GM12878 (cell line): ENCODE data around the gene TNFRSF1B. TPM values are rescaled to one million over a fixed set of nuclear protein-coding genes. Genes with fewer than 3 reads are reported as not detected.

ENCODE experiments used
- ATAC-seq: fragments of 200-7000 bp; cut with Tn5 transposase; 3 replicates; pipeline ENCODE4 v1.9.1; 2020; ENCODE audit warnings: mild to moderate bottlenecking, moderate library complexity
- BruUV-seq: library from RNA; stranded (reverse); fragments of 400-500 nt; replicated peaks from 2 replicates; lab custom pipeline; 2021; lab: Mats Ljungman, UMichigan
- CTCF ChIA-PET: fragments of 300-600 bp; sonication (Branson Sonifier 250); formaldehyde crosslinking; extraction: SDS; loops from one replicate; lab custom pipeline; 2021; ENCODE audit warnings: inconsistent platforms; lab: Yijun Ruan, JAX
- POLR2A ChIA-PET: fragments of 350-600 bp; formaldehyde crosslinking; extraction: SDS; loops from one replicate; lab custom pipeline; 2021; ENCODE audit warnings: inconsistent platforms; lab: Charles Lee
- RAD21 ChIA-PET: fragments of 300-600 bp; sonication (Branson Sonifier 250); formaldehyde crosslinking; loops from one replicate; lab custom pipeline; 2023; ENCODE audit warnings: antibody characterized with exemption; ENCODE audit not compliant: unreplicated experiment; lab: Charles Lee
- SMC1A ChIA-PET: fragments of 300-600 bp; sonication (Branson Sonifier 250); formaldehyde crosslinking; loops from one replicate; lab custom pipeline; 2023; ENCODE audit not compliant: unreplicated experiment, uncharacterized antibody; lab: Charles Lee
- DNase-seq: peaks from one replicate; pipeline ENCODE4 v3.0.0-alpha.2; 2011; ENCODE audit warnings: low read depth, low spot score
- FAIRE-seq: peaks from 3 replicates; lab custom pipeline; 2011; peaks lifted over from hg19 to GRCh38; lab: Jason Lieb, UNC
- H2AFZ ChIP-seq: 2 replicates; pipeline ENCODE4 v1.6.0; 2011; ENCODE audit warnings: low read depth, low read length, control low read depth; ENCODE audit not compliant: control insufficient read depth
- H3K27ac ChIP-seq: 2 replicates; pipeline ENCODE4 v1.5.1; 2011; ENCODE audit warnings: control low read depth; ENCODE audit not compliant: control insufficient read depth, insufficient read depth
- H3K27me3 ChIP-seq, 2 experiments: replicated peaks in 1 of 2; 2 replicates each; pipeline versions ENCODE4 v1.6.0 to v1.6.1; 2011; ENCODE audit warnings: low read length in 1 of 2; ENCODE audit not compliant: control insufficient read depth in 2 of 2, insufficient read depth in 2 of 2
- H3K36me3 ChIP-seq, 2 experiments: 2 replicates each; pipeline ENCODE4 v1.5.1; 2011; ENCODE audit warnings: low read length in 1 of 2; ENCODE audit not compliant: control insufficient read depth in 2 of 2, insufficient read depth in 2 of 2
- H3K4me1 ChIP-seq: 2 replicates; pipeline ENCODE4 v1.6.1; 2011; ENCODE audit warnings: mild to moderate bottlenecking, low read length, moderate library complexity, mixed read lengths; ENCODE audit not compliant: control insufficient read depth, insufficient read depth
- H3K4me2 ChIP-seq: 2 replicates; pipeline ENCODE4 v1.6.0; 2011; ENCODE audit warnings: control low read depth; ENCODE audit not compliant: control insufficient read depth, insufficient read depth
- H3K4me3 ChIP-seq: fragments of 200-600 bp; sonication (generic); 2 replicates; pipeline ENCODE4 v1.5.1; 2016
- H3K79me2 ChIP-seq: 2 replicates; pipeline ENCODE4 v1.6.0; 2011; ENCODE audit warnings: low read length; ENCODE audit not compliant: control insufficient read depth, insufficient read depth
- H3K9ac ChIP-seq: 2 replicates; pipeline ENCODE4 v1.8.0; 2011; ENCODE audit warnings: low read length, control low read depth, mixed read lengths; ENCODE audit not compliant: control insufficient read depth, insufficient read depth
- H3K9me3 ChIP-seq: replicated peaks from 3 replicates; pipeline ENCODE4 v1.5.1; 2011; ENCODE audit warnings: mild to moderate bottlenecking, low read length; ENCODE audit not compliant: control insufficient read depth, insufficient read depth
- H4K20me1 ChIP-seq: 2 replicates; pipeline ENCODE4 v1.6.0; 2011; ENCODE audit not compliant: control insufficient read depth, insufficient read depth
- ATF2 ChIP-seq: IDR thresholded peaks from 2 replicates; pipeline ENCODE4 v1.6.1; 2012; ENCODE audit warnings: low read length, inconsistent platforms
- CBX3 ChIP-seq: fragments of 200-600 bp; sonication (generic); IDR thresholded peaks from 2 replicates; pipeline ENCODE4 v1.6.1; 2016; ENCODE audit warnings: low read depth, borderline replicate concordance
- ELK1 ChIP-seq: IDR thresholded peaks from 2 replicates; pipeline ENCODE4 v1.6.1; 2012; ENCODE audit warnings: low read depth, low read length, improper control_type of control experiment
- FOS ChIP-seq: IDR thresholded peaks from 3 replicates; pipeline ENCODE4 v1.6.1; 2011; ENCODE audit warnings: borderline replicate concordance; ENCODE audit not compliant: insufficient read length; ENCODE audit errors: extremely low read depth
- HDGF ChIP-seq: fragments of 450-650 bp; IDR thresholded peaks from 2 replicates; pipeline ENCODE4 v1.6.1; 2016; ENCODE audit warnings: antibody characterized with exemption
- IRF5 ChIP-seq: fragments of 450-650 bp; IDR thresholded peaks from 2 replicates; pipeline ENCODE4 v1.6.1; 2017; ENCODE audit warnings: borderline replicate concordance
- MEF2B ChIP-seq: fragments of 450-650 bp; IDR thresholded peaks from 2 replicates; pipeline ENCODE4 v1.6.1; 2018; ENCODE audit warnings: mild to moderate bottlenecking, moderate library complexity; ENCODE audit not compliant: partially characterized antibody, poor library complexity, severe bottlenecking
- MYC ChIP-seq: IDR thresholded peaks from 2 replicates; pipeline ENCODE4 v1.6.1; 2011; ENCODE audit warnings: mild to moderate bottlenecking, low read length, moderate library complexity, inconsistent platforms; ENCODE audit not compliant: insufficient read depth, insufficient replicate concordance, insufficient read length, severe bottlenecking
- NFYA ChIP-seq: IDR thresholded peaks from 2 replicates; pipeline ENCODE4 v1.6.1; 2011; ENCODE audit warnings: low read depth, mild to moderate bottlenecking, low read length, improper control_type of control experiment, borderline replicate concordance
- POLR2A ChIP-seq: IDR thresholded peaks from 2 replicates; pipeline ENCODE4 v1.6.1; 2011; ENCODE audit warnings: low read depth, mild to moderate bottlenecking, low read length
- RAD21 ChIP-seq: IDR thresholded peaks from 2 replicates; pipeline ENCODE4 v1.6.1; 2011; ENCODE audit warnings: mild to moderate bottlenecking, low read depth, low read length, moderate library complexity; ENCODE audit not compliant: insufficient read depth
- REST ChIP-seq: IDR thresholded peaks from 2 replicates; pipeline ENCODE4 v1.6.1; 2012; ENCODE audit warnings: mild to moderate bottlenecking, low read depth, low read length
- SMARCA5 ChIP-seq: fragments of 450-650 bp; IDR thresholded peaks from 2 replicates; pipeline ENCODE4 v1.6.1; 2017; ENCODE audit warnings: mild to moderate bottlenecking
- TARDBP ChIP-seq: IDR thresholded peaks from 2 replicates; pipeline ENCODE4 v1.6.1; 2016; ENCODE audit warnings: borderline replicate concordance
- ZSCAN29 ChIP-seq: fragments of 450-650 bp; IDR thresholded peaks from 2 replicates; pipeline ENCODE4 v1.6.1; 2017; ENCODE audit warnings: mild to moderate bottlenecking, moderate library complexity
- WGBS: methylation state at CpG from one replicate; pipeline ENCODE4 v1.1.6; 2016; ENCODE audit warnings: low lambda C conversion rate; ENCODE audit not compliant: insufficient replicate concordance, insufficient coverage; ENCODE audit errors: missing lambda C conversion rate; 5-methylcytosine and 5-hydroxymethylcytosine counted together
- in situ Hi-C: fragments of 300-500 bp; cut with MboI; formaldehyde crosslinking; loops from 9 replicates; pipeline ENCODE4 v1.14.3; 2018; ENCODE audit warnings: mixed read lengths
- intact Hi-C: fragments of 100-400 bp; cut with micrococcal nuclease; formaldehyde crosslinking; loops from one replicate; pipeline ENCODE4 v1.14.2; 2022; ENCODE audit not compliant: unreplicated experiment
- polyA plus RNA-seq, 11 experiments: library from polyadenylated mRNA; depleted of rRNA in 4 of 11; unstranded in 6 of 11; stranded (reverse) in 5 of 11; fragments of >200 nt; fragmentation: Nextera tagmentation in 4 of 11; fragmentation: Illumina TruSeq in 1 of 11; extraction: Ambion mirVana in 4 of 11; extraction: Trizol in 1 of 11; gene quantifications; 1 replicate in 1 of 11; 2 replicates in 10 of 11; pipeline versions ENCODE4 v1.2.1 to v1.2.3, GENCODE V29; 2011 to 2016; ENCODE audit warnings: inconsistent platforms in 2 of 11, missing spikeins in 2 of 11, low read depth in 1 of 11
- total RNA-seq, 4 experiments: library from RNA; depleted of rRNA in 3 of 4; stranded (reverse); fragments of >200 nt in 3 of 4; fragmentation: Illumina TruSeq in 1 of 4; extraction: Trizol in 1 of 4; gene quantifications; 2 replicates each; pipeline versions ENCODE4 v1.2.1 to v1.2.3, GENCODE V29; 2013 to 2021

The TNFRSF1B gene
- total and polyA plus RNA-seq, 10 of the 15 experiments (the other 5 are each of a cell fraction or from before 2014, with no cell fraction given): 10.1 to 87.2 (median 37.3) TPM

GRCh38 chr1:12185036-12185917 is 18.5 kb downstream of the TNFRSF1B start:
- no TSS peak for BruUV-seq

More at GRCh38 chr1:12185036-12185917, 18.5 kb downstream of the TNFRSF1B start:
- Histone ChIP-seq H3K79me2 (peaks cover 38% of the 10 kb centered on the region), H3K9ac (no peak overlapping the region), H3K4me1 (peaks cover 16% of the 10 kb centered on the region), H3K4me3 (no peak overlapping the region), H3K27me3 (no peaks in the 10 kb centered on the region), H4K20me1 (peaks cover 11% of the 10 kb centered on the region; the same call in 1 of the 2 replicates), H3K27ac (no peak overlapping the region), H3K4me2 (no peak overlapping the region), H3K9me3 (no peaks in the 10 kb centered on the region), H2AFZ (no peak overlapping the region), H3K36me3 (peaks cover 15 to 19% of the 10 kb centered on the region in 2 experiments)
- SMC1A ChIA-PET: interaction anchor here (0.8 to 1.2 kb wide), 4 partner anchors 12 to 55 kb away, joined by 3 to 4 read pairs (median 3); no protein-coding TSS in a partner anchor
- in situ Hi-C loops (no loop called here), intact Hi-C loops (no loop called here)
- WGBS: 87% methylated on average over 19 of the region's 19 CpGs
- no peak for ATAC-seq
- FAIRE-seq: no peak
- RAD21 ChIA-PET: interaction anchor here (1.6 kb wide), 1 partner anchor 60 kb away, joined by 4 read pairs; no protein-coding TSS in a partner anchor
- no peak for DNase-seq
- CTCF ChIA-PET: interaction anchor here (0.8 kb wide), 1 partner anchor 40 kb away, joined by 5 read pairs; no protein-coding TSS in a partner anchor
- POLR2A ChIA-PET: interaction anchor here (0.9 kb wide), 1 partner anchor 62 kb away, joined by 3 read pairs; no protein-coding TSS in a partner anchor
- no peak for TF ChIP-seq HDGF
- TF ChIP-seq POLR2A: no peak
- no peak for TF ChIP-seq ELK1
- no peak for TF ChIP-seq TARDBP
- TF ChIP-seq SMARCA5: no peak
- TF ChIP-seq CBX3: no peak
- no peak for TF ChIP-seq ZSCAN29
- no peak for TF ChIP-seq NFYA
- no peak for TF ChIP-seq ATF2
- no peak for TF ChIP-seq MYC
- TF ChIP-seq RAD21: no peak
- no peak for TF ChIP-seq IRF5
- no peak for TF ChIP-seq REST
- TF ChIP-seq FOS: no peak
- no peak for TF ChIP-seq MEF2B
